ENCODE data around the gene GATA1.

DNA sequence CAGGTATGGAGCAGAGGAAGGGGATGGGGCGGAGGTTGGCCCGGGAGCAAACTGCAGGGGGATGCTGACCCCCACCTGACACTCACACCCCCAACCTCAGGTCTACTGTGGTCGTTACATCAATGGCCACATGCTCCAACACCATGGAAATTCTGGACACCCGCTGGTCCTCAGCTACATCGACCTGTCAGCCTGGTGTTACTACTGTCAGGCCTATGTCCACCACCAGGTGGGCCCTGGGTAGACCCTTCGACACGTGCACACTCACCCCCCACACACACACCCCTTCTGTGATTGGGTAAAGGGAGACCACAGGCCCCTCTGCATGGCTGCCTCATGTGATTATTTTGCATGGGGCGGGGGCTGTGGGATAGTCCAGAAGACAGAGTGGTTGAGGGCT is 37.7 kb downstream of the GATA1 start:
- TF ChIP-seq, protein P1, sequence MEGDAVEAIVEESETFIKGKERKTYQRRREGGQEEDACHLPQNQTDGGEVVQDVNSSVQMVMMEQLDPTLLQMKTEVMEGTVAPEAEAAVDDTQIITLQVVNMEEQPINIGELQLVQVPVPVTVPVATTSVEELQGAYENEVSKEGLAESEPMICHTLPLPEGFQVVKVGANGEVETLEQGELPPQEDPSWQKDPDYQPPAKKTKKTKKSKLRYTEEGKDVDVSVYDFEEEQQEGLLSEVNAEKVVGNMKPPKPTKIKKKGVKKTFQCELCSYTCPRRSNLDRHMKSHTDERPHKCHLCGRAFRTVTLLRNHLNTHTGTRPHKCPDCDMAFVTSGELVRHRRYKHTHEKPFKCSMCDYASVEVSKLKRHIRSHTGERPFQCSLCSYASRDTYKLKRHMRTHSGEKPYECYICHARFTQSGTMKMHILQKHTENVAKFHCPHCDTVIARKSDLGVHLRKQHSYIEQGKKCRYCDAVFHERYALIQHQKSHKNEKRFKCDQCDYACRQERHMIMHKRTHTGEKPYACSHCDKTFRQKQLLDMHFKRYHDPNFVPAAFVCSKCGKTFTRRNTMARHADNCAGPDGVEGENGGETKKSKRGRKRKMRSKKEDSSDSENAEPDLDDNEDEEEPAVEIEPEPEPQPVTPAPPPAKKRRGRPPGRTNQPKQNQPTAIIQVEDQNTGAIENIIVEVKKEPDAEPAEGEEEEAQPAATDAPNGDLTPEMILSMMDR (IDR thresholded peaks at IDR 0.05), result no peak
- TF ChIP-seq, protein P2, sequence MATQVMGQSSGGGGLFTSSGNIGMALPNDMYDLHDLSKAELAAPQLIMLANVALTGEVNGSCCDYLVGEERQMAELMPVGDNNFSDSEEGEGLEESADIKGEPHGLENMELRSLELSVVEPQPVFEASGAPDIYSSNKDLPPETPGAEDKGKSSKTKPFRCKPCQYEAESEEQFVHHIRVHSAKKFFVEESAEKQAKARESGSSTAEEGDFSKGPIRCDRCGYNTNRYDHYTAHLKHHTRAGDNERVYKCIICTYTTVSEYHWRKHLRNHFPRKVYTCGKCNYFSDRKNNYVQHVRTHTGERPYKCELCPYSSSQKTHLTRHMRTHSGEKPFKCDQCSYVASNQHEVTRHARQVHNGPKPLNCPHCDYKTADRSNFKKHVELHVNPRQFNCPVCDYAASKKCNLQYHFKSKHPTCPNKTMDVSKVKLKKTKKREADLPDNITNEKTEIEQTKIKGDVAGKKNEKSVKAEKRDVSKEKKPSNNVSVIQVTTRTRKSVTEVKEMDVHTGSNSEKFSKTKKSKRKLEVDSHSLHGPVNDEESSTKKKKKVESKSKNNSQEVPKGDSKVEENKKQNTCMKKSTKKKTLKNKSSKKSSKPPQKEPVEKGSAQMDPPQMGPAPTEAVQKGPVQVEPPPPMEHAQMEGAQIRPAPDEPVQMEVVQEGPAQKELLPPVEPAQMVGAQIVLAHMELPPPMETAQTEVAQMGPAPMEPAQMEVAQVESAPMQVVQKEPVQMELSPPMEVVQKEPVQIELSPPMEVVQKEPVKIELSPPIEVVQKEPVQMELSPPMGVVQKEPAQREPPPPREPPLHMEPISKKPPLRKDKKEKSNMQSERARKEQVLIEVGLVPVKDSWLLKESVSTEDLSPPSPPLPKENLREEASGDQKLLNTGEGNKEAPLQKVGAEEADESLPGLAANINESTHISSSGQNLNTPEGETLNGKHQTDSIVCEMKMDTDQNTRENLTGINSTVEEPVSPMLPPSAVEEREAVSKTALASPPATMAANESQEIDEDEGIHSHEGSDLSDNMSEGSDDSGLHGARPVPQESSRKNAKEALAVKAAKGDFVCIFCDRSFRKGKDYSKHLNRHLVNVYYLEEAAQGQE (IDR thresholded peaks at IDR 0.05; ENCODE audit: insufficient read depth in 1 of 2, low read depth in 2 of 2, low read length in 1 of 2), result no peak
